Endodermal cell (in vitro differentiated cells): ENCODE data around the gene MRPS12. TPM values are rescaled to one million over a fixed set of nuclear protein-coding genes. Genes with fewer than 3 reads are reported as not detected.
A peak's percentile ranks its signal among the peaks of the same experiment; 100 is the strongest.

ENCODE experiments used
- DNase-seq: peaks from one replicate; pipeline ENCODE4 v3.0.0-alpha.2; 2017
- H3K27ac ChIP-seq: 2 replicates; pipeline ENCODE4 v1.5.1; 2013; ENCODE audit warnings: mild to moderate bottlenecking, low read depth, low read length, moderate library complexity
- H3K27me3 ChIP-seq: 2 replicates; pipeline ENCODE4 v1.6.1; 2013; ENCODE audit warnings: mild to moderate bottlenecking, low read length, moderate library complexity; ENCODE audit not compliant: insufficient read depth, control insufficient read depth, poor library complexity, severe bottlenecking
- H3K36me3 ChIP-seq: 2 replicates; pipeline ENCODE4 v1.7.0; 2013; ENCODE audit warnings: mild to moderate bottlenecking, low read length, moderate library complexity; ENCODE audit not compliant: control insufficient read depth, insufficient read depth
- H3K4me1 ChIP-seq: one replicate; pipeline ENCODE4 v1.7.0; 2013; ENCODE audit warnings: low read length; ENCODE audit not compliant: control insufficient read depth, insufficient read depth
- H3K4me3 ChIP-seq: 2 replicates; pipeline ENCODE4 v1.5.1; 2013; ENCODE audit warnings: mild to moderate bottlenecking, low read length, moderate library complexity
- H3K9ac ChIP-seq: 2 replicates; pipeline ENCODE4 v1.6.1; 2013; ENCODE audit warnings: mild to moderate bottlenecking, low read length, moderate library complexity; ENCODE audit not compliant: poor library complexity, severe bottlenecking; ENCODE audit errors: extremely low read depth
- H3K9me3 ChIP-seq: 2 replicates; pipeline ENCODE4 v1.6.1; 2013; ENCODE audit warnings: mild to moderate bottlenecking, low read length, moderate library complexity; ENCODE audit not compliant: control insufficient read depth
- H3K27ac Mint-ChIP-seq: 2 replicates; pipeline ENCODE4 v1.8.0; 2020; ENCODE audit warnings: mixed read lengths
- H3K27me3 Mint-ChIP-seq: 2 replicates; pipeline ENCODE4 v1.8.0; 2021; ENCODE audit warnings: mild to moderate bottlenecking, mixed read lengths; ENCODE audit not compliant: insufficient read depth
- H3K36me3 Mint-ChIP-seq: 2 replicates; pipeline ENCODE4 v1.8.0; 2020; ENCODE audit warnings: low read depth, mixed read lengths
- H3K4me1 Mint-ChIP-seq: 2 replicates; pipeline ENCODE4 v1.8.0; 2020; ENCODE audit warnings: mixed read lengths
- H3K4me3 Mint-ChIP-seq: 2 replicates; pipeline ENCODE4 v1.8.0; 2020; ENCODE audit warnings: mild to moderate bottlenecking, moderate library complexity, mixed read lengths
- H3K9me3 Mint-ChIP-seq: 2 replicates; pipeline ENCODE4 v1.8.0; 2020; ENCODE audit warnings: mild to moderate bottlenecking, mixed read lengths
- WGBS, 2 experiments: methylation state at CpG; one replicate each; pipeline versions ENCODE4 v1.1.5 to v1.1.7; 2013; ENCODE audit warnings: missing lambda C conversion rate in 2 of 2, mixed read lengths in 1 of 2; ENCODE audit not compliant: insufficient coverage in 1 of 2, insufficient read length in 1 of 2; 5-methylcytosine and 5-hydroxymethylcytosine counted together
- total RNA-seq, 2 donors: library from RNA; stranded (reverse); fragmentation: NEBNext Ultra II Directional in 1 of 2; extraction: Animal tissue kit (Norgen Biotek cat#: 25700) in 1 of 2; gene quantifications; 2 replicates in 1 of 2; 3 replicates in 1 of 2; pipeline ENCODE4 v1.2.1, GENCODE V29; 2021
- TF ChIP-seq, protein P1 (sequence below): fragments of 200-600 bp; sonication (generic); conservative IDR thresholded peaks from 2 replicates; pipeline ENCODE4 v1.5.0; 2021; ENCODE audit warnings: antibody characterized with exemption, mild to moderate bottlenecking

The MRPS12 gene
- total RNA-seq, 2 donors from 2014 or later = 37.5 to 38.3 TPM

DNA sequence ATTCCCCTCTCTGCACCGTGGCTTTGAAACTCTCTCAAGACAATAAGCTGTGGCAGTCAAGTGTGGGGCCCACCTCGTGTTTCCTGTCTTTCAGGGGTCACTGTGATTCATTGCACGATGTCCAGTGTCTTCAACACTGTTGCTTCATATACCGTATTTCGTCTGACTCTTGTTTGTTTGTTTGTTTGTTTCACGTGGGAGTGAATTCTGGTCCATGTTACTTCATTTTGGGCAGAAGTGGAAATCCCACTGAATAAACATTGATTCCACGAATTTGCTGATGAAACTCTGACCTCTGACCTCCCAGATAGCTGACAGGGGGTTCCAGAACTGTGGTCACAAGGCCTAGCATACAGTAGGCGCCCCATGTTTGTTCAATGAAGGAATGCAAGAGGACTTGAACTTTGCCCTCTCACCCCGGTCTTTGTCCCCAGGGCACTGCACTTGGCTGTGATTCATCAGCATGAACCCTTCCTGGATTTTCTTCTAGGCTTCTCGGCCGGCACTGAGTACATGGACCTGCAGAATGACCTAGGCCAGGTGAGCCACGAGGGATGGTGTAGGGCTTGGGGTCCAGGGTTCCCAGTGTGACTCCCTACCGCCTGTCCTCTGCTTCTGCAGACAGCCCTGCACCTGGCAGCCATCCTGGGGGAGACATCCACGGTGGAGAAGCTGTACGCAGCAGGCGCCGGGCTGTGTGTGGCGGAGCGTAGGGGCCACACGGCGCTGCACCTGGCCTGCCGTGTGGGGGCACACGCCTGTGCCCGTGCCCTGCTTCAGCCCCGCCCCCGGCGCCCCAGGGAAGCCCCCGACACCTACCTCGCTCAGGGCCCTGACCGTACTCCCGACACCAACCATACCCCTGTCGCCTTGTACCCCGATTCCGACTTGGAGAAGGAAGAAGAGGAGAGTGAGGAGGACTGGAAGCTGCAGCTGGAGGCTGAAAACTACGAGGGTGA lies 25.9 kb upstream of the MRPS12 start:
- Mint-ChIP-seq H3K27me3 (no peaks in the 10 kb centered on the region), H3K4me3 (no peak overlapping the region), H3K27ac (peak overlapping the region; percentile 5), H3K36me3 (peaks cover 38% of the 10 kb centered on the region), H3K4me1 (peaks cover 12% of the 10 kb centered on the region), H3K9me3 (peaks cover 11% of the 10 kb centered on the region)
- Histone ChIP-seq H3K4me1 (no peaks in the 10 kb centered on the region), H3K4me3 (no peak overlapping the region), H3K27me3 (no peaks in the 10 kb centered on the region), H3K9ac (no peak overlapping the region), H3K27ac (no peak overlapping the region), H3K36me3 (peaks cover 6% of the 10 kb centered on the region), H3K9me3 (peaks cover 7% of the 10 kb centered on the region)
- no peak for DNase-seq
- 94 to 95% methylated on average over 25 to 35 of the region's 35 CpGs for WGBS, 2 experiments
- TF ChIP-seq, protein P1, sequence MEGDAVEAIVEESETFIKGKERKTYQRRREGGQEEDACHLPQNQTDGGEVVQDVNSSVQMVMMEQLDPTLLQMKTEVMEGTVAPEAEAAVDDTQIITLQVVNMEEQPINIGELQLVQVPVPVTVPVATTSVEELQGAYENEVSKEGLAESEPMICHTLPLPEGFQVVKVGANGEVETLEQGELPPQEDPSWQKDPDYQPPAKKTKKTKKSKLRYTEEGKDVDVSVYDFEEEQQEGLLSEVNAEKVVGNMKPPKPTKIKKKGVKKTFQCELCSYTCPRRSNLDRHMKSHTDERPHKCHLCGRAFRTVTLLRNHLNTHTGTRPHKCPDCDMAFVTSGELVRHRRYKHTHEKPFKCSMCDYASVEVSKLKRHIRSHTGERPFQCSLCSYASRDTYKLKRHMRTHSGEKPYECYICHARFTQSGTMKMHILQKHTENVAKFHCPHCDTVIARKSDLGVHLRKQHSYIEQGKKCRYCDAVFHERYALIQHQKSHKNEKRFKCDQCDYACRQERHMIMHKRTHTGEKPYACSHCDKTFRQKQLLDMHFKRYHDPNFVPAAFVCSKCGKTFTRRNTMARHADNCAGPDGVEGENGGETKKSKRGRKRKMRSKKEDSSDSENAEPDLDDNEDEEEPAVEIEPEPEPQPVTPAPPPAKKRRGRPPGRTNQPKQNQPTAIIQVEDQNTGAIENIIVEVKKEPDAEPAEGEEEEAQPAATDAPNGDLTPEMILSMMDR = no peak

DNA sequence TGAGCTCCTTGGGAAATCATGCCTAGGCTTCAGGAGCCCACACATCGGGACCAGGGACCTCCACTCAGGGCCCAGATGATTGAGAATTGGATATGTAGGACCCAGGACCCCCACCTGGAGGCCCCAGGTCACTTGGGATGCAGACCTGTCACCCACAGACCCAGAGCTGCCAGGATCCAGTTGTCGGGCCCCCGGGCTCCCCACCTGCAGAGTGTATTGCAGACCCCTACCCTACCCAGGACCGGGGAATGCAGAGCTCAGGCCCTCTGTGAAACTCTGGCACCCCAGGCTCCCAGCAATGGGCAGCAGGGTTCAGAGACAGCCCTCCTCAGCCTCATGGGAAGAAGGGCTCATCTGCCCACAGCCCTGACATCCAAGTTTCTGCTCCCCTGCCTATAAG lies 25.1 kb upstream of the MRPS12 start:
- H3K9ac ChIP-seq = no peak overlapping the region
- H3K4me3 ChIP-seq = no peak overlapping the region
- Mint-ChIP-seq H3K9me3 (peaks cover 11% of the 10 kb centered on the region), H3K4me1 (peaks cover 12% of the 10 kb centered on the region), H3K27ac (no peak overlapping the region), H3K4me3 (no peak overlapping the region), H3K27me3 (no peaks in the 10 kb centered on the region), H3K36me3 (peaks cover 38% of the 10 kb centered on the region)
- peaks cover 6% of the 10 kb centered on the region for H3K36me3 ChIP-seq
- peaks cover 7% of the 10 kb centered on the region for H3K9me3 ChIP-seq
- H3K27ac ChIP-seq = no peak overlapping the region
- TF ChIP-seq, protein P1 = no peak
- H3K27me3 ChIP-seq = no peaks in the 10 kb centered on the region
- 93 to 100% methylated on average over 1 to 4 of the region's 4 CpGs for WGBS, 2 experiments
- no peak for DNase-seq
- H3K4me1 ChIP-seq = no peaks in the 10 kb centered on the region

DNA sequence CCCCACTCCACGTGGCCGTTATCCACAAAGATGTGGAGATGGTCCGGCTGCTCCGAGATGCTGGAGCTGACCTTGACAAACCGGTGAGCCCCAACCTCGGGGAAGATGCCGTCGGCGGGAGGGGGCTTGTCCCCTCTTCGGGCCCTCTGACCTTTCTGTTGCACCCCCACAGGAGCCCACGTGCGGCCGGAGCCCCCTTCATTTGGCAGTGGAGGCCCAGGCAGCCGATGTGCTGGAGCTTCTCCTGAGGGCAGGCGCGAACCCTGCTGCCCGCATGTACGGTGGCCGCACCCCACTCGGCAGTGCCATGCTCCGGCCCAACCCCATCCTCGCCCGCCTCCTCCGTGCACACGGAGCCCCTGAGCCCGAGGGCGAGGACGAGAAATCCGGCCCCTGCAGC lies 23.5 kb upstream of the MRPS12 start:
- Mint-ChIP-seq H3K27me3 (peaks cover 2% of the 10 kb centered on the region), H3K36me3 (peaks cover 35% of the 10 kb centered on the region), H3K9me3 (peaks cover 2% of the 10 kb centered on the region), H3K4me1 (peaks cover 8% of the 10 kb centered on the region), H3K27ac (no peak overlapping the region), H3K4me3 (no peak overlapping the region)
- no peak for DNase-seq
- H3K27me3 ChIP-seq = no peaks in the 10 kb centered on the region
- TF ChIP-seq, protein P1 = no peak
- WGBS, 2 experiments = 96 to 97% methylated on average over 22 to 29 of the region's 29 CpGs
- no peak overlapping the region for H3K9ac ChIP-seq
- peaks cover 6% of the 10 kb centered on the region for H3K36me3 ChIP-seq
- no peak overlapping the region for H3K27ac ChIP-seq
- H3K4me1 ChIP-seq = no peaks in the 10 kb centered on the region
- H3K4me3 ChIP-seq = no peak overlapping the region
- H3K9me3 ChIP-seq = no peaks in the 10 kb centered on the region
